Psoas muscle (tissue), 8 donors: ENCODE results near the gene TAF8. TPM values are rescaled to one million over a fixed set of nuclear protein-coding genes. Genes with fewer than 3 reads are reported as not detected.

Experiments
- ATAC-seq, 4 donors: fragments of 200-7000 bp; cut with Tn5 transposase; one replicate each; pipeline ENCODE4 v1.9.1; 2020; ENCODE audit warnings: moderate library complexity in 3 of 4, mild to moderate bottlenecking in 2 of 4
- DNase-seq, 2 donors: peaks; one replicate each; pipeline ENCODE4 v3.0.0-alpha.2; 2020
- H3K27ac ChIP-seq: fragments of 200-600 bp; one replicate; pipeline ENCODE4 v1.8.0; 2022
- H3K27me3 ChIP-seq, 3 donors: fragments of 200-600 bp in 1 of 3; one replicate each; pipeline versions ENCODE4 v1.6.1 to v1.8.0; 2013 to 2022; ENCODE audit warnings: low read length in 2 of 3, mild to moderate bottlenecking in 2 of 3, moderate library complexity in 1 of 3; ENCODE audit not compliant: insufficient read depth in 3 of 3
- H3K36me3 ChIP-seq, 2 donors: fragments of 200-600 bp in 1 of 2; one replicate each; pipeline versions ENCODE4 v1.6.1 to v1.8.0; 2013 to 2022; ENCODE audit warnings: low read depth in 1 of 2, mild to moderate bottlenecking in 1 of 2, moderate library complexity in 1 of 2; ENCODE audit not compliant: insufficient read depth in 1 of 2
- H3K4me1 ChIP-seq: fragments of 200-600 bp; one replicate; pipeline ENCODE4 v1.8.0; 2022
- H3K4me3 ChIP-seq: fragments of 200-600 bp; one replicate; pipeline ENCODE4 v1.8.0; 2022; ENCODE audit warnings: mild to moderate bottlenecking
- H3K9me3 ChIP-seq: fragments of 200-600 bp; one replicate; pipeline ENCODE4 v1.8.0; 2022
- CTCF ChIP-seq: fragments of 200-600 bp; IDR thresholded peaks from one replicate; pipeline ENCODE4 v1.8.0; 2022; ENCODE audit warnings: antibody characterized with exemption
- WGBS, 3 donors: extraction: QIAGEN DNeasy Blood & Tissue Kit; methylation state at CpG; one replicate each; pipeline versions ENCODE4 v1.1.6 to v1.1.7; 2013; 5-methylcytosine and 5-hydroxymethylcytosine counted together
- intact Hi-C, 2 donors: fragments of 100-400 bp; cut with DNase I; formaldehyde crosslinking; loops; one replicate each; pipeline versions ENCODE4 v1.11.0 to v1.14.2; 2022
- polyA plus RNA-seq, 3 donors: library from polyadenylated mRNA; stranded (reverse); fragments of 200-250 nt; gene quantifications; one replicate each; pipeline ENCODE4 v1.2.3, GENCODE V29; 2013
- total RNA-seq, 4 donors: library from RNA; stranded (reverse); fragmentation: NEBNext Ultra II Directional in 2 of 4; extraction: Animal tissue kit (Norgen Biotek cat#: 25700) in 2 of 4; gene quantifications; one replicate each; pipeline versions ENCODE4 v1.2.1 to v1.2.4, GENCODE V29; 2021 to 2023
- donor health status: healthy with polysubstance abuse.
- donor health status: DM: no; HTN: no; CAD: no; lungs with moderate emphysema.
- donor health status: Bipolar disorder and iron deficiency.
- donor health status: healthy.
- donor health status: DM: yes; HTN: yes; CAD: no.
- donor health status: DM: no; HTN: no; CAD: no.
- donor health status: DM: no; HTN: no; CAD: no.
- donor health status: DM: yes; HTN: yes; CAD: no.

The TAF8 gene
- total and polyA plus RNA-seq, 7 donors: 11.2 to 23.9 (median 17.9) TPM

- Histone ChIP-seq H3K4me3 (no peak overlapping the region), H3K9me3 (no peaks in the 10 kb centered on the region), H3K4me1 (no peaks in the 10 kb centered on the region), H3K27ac (no peak overlapping the region), H3K36me3 (no peaks in the 10 kb centered on the region), H3K27me3 (no peaks in the 10 kb centered on the region)
- ATAC-seq (no peak), DNase-seq (no peak)
- intact Hi-C loops: loop anchor here in 1 of 2 donors (5.0 kb wide), 1 partner anchor 64 kb away; a partner anchor contains a TSS
- WGBS, 3 donors: 73 to 77% (median 77%) methylated on average over 10 of the region's 10 CpGs
- TF ChIP-seq CTCF: no peak
Measured at GRCh38 chr6:42093582-42094329, 43.4 kb downstream of the TAF8 start.

- ATAC-seq (no peak), DNase-seq (no peak)
- Histone ChIP-seq H3K9me3 (no peaks in the 10 kb centered on the region), H3K27ac (no peak overlapping the region), H3K36me3 (no peaks in the 10 kb centered on the region), H3K4me3 (no peak overlapping the region), H3K27me3 (no peaks in the 10 kb centered on the region), H3K4me1 (no peaks in the 10 kb centered on the region)
- WGBS, 3 donors: 87 to 95% (median 92%) methylated on average over 1 of the region's 1 CpG
- TF ChIP-seq CTCF: no peak
- intact Hi-C loops: no loop called here
Measured at GRCh38 chr6:42095094-42095493, 44.8 kb downstream of the TAF8 start.

GRCh38 chr6:42095776-42096541, 45.6 kb downstream of the TAF8 start:
- WGBS, 3 donors: 59 to 71% (median 67%) methylated on average over 10 of the region's 10 CpGs

GRCh38 chr6:42099340-42100028, 49.2 kb downstream of the TAF8 start:
- Histone ChIP-seq H3K36me3 (no peaks in the 10 kb centered on the region), H3K4me1 (no peaks in the 10 kb centered on the region), H3K9me3 (no peaks in the 10 kb centered on the region), H3K27ac (no peak overlapping the region), H3K4me3 (no peak overlapping the region), H3K27me3 (peaks cover 0 to 6% (median 4%) of the 10 kb centered on the region in 3 donors)
- no peak for TF ChIP-seq CTCF
- ATAC-seq: no peak
- DNase-seq: no peak
- intact Hi-C loops: no loop called here
- WGBS, 3 donors: 55 to 57% (median 55%) methylated on average over 12 to 13 of the region's 13 CpGs

More at GRCh38 chr6:42095776-42096541, 45.6 kb downstream of the TAF8 start:
- no peak overlapping the region for H3K27ac ChIP-seq
- intact Hi-C loops: no loop called here
- H3K27me3 ChIP-seq: no peaks in the 10 kb centered on the region
- no peaks in the 10 kb centered on the region for H3K36me3 ChIP-seq
- no peak overlapping the region for H3K4me3 ChIP-seq
- no peaks in the 10 kb centered on the region for H3K9me3 ChIP-seq
- no peak for ATAC-seq
- no peaks in the 10 kb centered on the region for H3K4me1 ChIP-seq
- no peak for TF ChIP-seq CTCF
- peak in 1 of 2 donors; percentile 21 for DNase-seq
